K562 (cell line): ENCODE data around the gene C11orf52. TPM values are rescaled to one million over a fixed set of nuclear protein-coding genes. Genes with fewer than 3 reads are reported as not detected.

Source experiments
- BACH1 ChIP-seq: fragments of 200-800 bp; sonication (Bioruptor generic); IDR thresholded peaks from 2 replicates; pipeline ENCODE4 v1.6.1; 2016; ENCODE audit warnings: missing genetic modification characterization, missing compliant biosample characterization
- FOXJ3 ChIP-seq: sonication (generic); formaldehyde crosslinking; IDR thresholded peaks from 2 replicates; pipeline ENCODE4 v1.4.0; 2020; ENCODE audit warnings: mild to moderate bottlenecking, missing genetic modification reagents
- GABPB2 ChIP-seq: fragments of 250-450 bp; sonication (Bioruptor Pico); conservative IDR thresholded peaks from 2 replicates; pipeline ENCODE4 v1.5.1; 2021; ENCODE audit warnings: mild to moderate bottlenecking
- MTF1 ChIP-seq: fragments of 250-450 bp; sonication (Bioruptor Pico); IDR thresholded peaks from 2 replicates; pipeline ENCODE4 v1.9.0; 2021; ENCODE audit warnings: moderate library complexity, mild to moderate bottlenecking, inconsistent platforms, borderline replicate concordance
- NBN ChIP-seq: fragments of 450-650 bp; IDR thresholded peaks from 2 replicates; pipeline ENCODE4 v1.6.1; 2016; ENCODE audit warnings: low read depth, mild to moderate bottlenecking
- NR2C2 ChIP-seq, 2 experiments: fragments of 200-800 bp in 1 of 2; sonication (Bioruptor generic) in 1 of 2; sonication (generic) in 1 of 2; formaldehyde crosslinking in 1 of 2; IDR thresholded peaks; 2 replicates each; pipeline versions ENCODE4 v1.6.1 to v1.8.0; 2016 to 2022; ENCODE audit warnings: mild to moderate bottlenecking in 1 of 2, missing compliant biosample characterization in 1 of 2, missing genetic modification characterization in 1 of 2, missing genetic modification reagents in 1 of 2
- NUFIP1 ChIP-seq: fragments of 450-650 bp; IDR thresholded peaks from 2 replicates; pipeline ENCODE4 v1.6.1; 2018; ENCODE audit not compliant: partially characterized antibody
- ZNF76 ChIP-seq: fragments of 250-450 bp; sonication (Bioruptor Pico); IDR thresholded peaks from 2 replicates; pipeline ENCODE4 v1.4.0; 2020; ENCODE audit warnings: mild to moderate bottlenecking, moderate library complexity, borderline replicate concordance
- polyA plus RNA-seq, 8 experiments: library from polyadenylated mRNA; depleted of rRNA in 4 of 8; stranded (reverse) in 5 of 8; unstranded in 3 of 8; fragments of >200 nt; fragmentation: Nextera tagmentation in 2 of 8; fragmentation: Illumina TruSeq in 1 of 8; extraction: Ambion mirVana in 2 of 8; extraction: Trizol in 1 of 8; gene quantifications; 2 replicates each; pipeline versions ENCODE4 v1.2.1 to v1.2.3, GENCODE V29; 2011 to 2014; ENCODE audit warnings: inconsistent platforms in 1 of 8, missing spikeins in 1 of 8
- total RNA-seq, 7 experiments: library from RNA; depleted of rRNA in 6 of 7; stranded (reverse); fragments of >200 nt in 6 of 7; fragmentation: Illumina TruSeq in 2 of 7; extraction: Trizol in 2 of 7; gene quantifications; 2 replicates each; pipeline versions ENCODE4 v1.2.1 to v1.2.3, GENCODE V29; 2011 to 2021; ENCODE audit warnings: low replicate concordance in 1 of 7
- TF ChIP-seq, protein P1 (sequence below): sonication (generic); formaldehyde crosslinking; IDR thresholded peaks from 2 replicates; pipeline ENCODE4 v1.8.0; 2022; ENCODE audit warnings: mild to moderate bottlenecking, missing genetic modification reagents
- TF ChIP-seq, protein P2 (sequence below): fragments of 200-800 bp; sonication (Bioruptor generic); IDR thresholded peaks from 2 replicates; pipeline ENCODE4 v1.6.1; 2016; ENCODE audit warnings: missing genetic modification characterization, missing compliant biosample characterization
- TF ChIP-seq, protein P3 (sequence below): fragments of 200-800 bp; sonication (Bioruptor generic); IDR thresholded peaks from 2 replicates; pipeline ENCODE4 v1.6.1; 2017; ENCODE audit warnings: missing genetic modification characterization, missing compliant biosample characterization
- TF ChIP-seq, protein P4 (sequence below): fragments of 200-800 bp; sonication (Bioruptor generic); IDR thresholded peaks from 2 replicates; pipeline ENCODE4 v1.6.1; 2017; ENCODE audit warnings: missing genetic modification characterization, missing compliant biosample characterization
- TF ChIP-seq, protein P5 (sequence below): fragments of 450-650 bp; IDR thresholded peaks from 2 replicates; pipeline ENCODE4 v1.6.1; 2017; ENCODE audit warnings: antibody characterized with exemption, mild to moderate bottlenecking

C11orf52 gene
- total and polyA plus RNA-seq, 9 of the 15 experiments (the other 6 are each of a cell fraction or from before 2014, with no cell fraction given), result 0.29 to 2.9 (median 1.0) TPM

DNA sequence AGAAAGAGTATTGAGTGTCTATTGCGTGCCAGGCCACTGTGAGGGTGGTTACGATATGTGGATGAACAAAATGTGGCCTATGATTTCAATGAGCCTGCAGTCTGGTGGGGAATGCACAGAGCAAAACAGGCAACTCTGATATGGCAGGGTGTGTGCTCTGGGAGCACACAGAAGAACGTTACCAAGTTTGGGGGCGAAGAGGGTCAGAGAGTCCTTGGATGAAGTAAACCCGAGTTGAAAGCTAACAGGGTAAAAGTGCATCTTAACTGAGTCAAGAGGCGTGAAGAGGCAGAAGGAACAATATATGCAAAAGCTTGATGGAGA is 39.1 kb upstream of the C11orf52 start (continued):
- TF ChIP-seq, protein P1, sequence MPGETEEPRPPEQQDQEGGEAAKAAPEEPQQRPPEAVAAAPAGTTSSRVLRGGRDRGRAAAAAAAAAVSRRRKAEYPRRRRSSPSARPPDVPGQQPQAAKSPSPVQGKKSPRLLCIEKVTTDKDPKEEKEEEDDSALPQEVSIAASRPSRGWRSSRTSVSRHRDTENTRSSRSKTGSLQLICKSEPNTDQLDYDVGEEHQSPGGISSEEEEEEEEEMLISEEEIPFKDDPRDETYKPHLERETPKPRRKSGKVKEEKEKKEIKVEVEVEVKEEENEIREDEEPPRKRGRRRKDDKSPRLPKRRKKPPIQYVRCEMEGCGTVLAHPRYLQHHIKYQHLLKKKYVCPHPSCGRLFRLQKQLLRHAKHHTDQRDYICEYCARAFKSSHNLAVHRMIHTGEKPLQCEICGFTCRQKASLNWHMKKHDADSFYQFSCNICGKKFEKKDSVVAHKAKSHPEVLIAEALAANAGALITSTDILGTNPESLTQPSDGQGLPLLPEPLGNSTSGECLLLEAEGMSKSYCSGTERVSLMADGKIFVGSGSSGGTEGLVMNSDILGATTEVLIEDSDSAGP (CRISPR knock-in tag), result no peak
- TF ChIP-seq, protein P2, sequence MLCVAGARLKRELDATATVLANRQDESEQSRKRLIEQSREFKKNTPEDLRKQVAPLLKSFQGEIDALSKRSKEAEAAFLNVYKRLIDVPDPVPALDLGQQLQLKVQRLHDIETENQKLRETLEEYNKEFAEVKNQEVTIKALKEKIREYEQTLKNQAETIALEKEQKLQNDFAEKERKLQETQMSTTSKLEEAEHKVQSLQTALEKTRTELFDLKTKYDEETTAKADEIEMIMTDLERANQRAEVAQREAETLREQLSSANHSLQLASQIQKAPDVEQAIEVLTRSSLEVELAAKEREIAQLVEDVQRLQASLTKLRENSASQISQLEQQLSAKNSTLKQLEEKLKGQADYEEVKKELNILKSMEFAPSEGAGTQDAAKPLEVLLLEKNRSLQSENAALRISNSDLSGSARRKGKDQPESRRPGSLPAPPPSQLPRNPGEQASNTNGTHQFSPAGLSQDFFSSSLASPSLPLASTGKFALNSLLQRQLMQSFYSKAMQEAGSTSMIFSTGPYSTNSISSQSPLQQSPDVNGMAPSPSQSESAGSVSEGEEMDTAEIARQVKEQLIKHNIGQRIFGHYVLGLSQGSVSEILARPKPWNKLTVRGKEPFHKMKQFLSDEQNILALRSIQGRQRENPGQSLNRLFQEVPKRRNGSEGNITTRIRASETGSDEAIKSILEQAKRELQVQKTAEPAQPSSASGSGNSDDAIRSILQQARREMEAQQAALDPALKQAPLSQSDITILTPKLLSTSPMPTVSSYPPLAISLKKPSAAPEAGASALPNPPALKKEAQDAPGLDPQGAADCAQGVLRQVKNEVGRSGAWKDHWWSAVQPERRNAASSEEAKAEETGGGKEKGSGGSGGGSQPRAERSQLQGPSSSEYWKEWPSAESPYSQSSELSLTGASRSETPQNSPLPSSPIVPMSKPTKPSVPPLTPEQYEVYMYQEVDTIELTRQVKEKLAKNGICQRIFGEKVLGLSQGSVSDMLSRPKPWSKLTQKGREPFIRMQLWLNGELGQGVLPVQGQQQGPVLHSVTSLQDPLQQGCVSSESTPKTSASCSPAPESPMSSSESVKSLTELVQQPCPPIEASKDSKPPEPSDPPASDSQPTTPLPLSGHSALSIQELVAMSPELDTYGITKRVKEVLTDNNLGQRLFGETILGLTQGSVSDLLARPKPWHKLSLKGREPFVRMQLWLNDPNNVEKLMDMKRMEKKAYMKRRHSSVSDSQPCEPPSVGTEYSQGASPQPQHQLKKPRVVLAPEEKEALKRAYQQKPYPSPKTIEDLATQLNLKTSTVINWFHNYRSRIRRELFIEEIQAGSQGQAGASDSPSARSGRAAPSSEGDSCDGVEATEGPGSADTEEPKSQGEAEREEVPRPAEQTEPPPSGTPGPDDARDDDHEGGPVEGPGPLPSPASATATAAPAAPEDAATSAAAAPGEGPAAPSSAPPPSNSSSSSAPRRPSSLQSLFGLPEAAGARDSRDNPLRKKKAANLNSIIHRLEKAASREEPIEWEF (CRISPR knock-in tag), result peak; percentile 74; the same call in 1 of the 2 replicates
- TF ChIP-seq BACH1 (tag) (peak; percentile 25; the same call in 1 of the 2 replicates), NUFIP1 (no peak), NR2C2 (CRISPR knock-in tag; IDR thresholded peaks at IDR 0.05) (no peak), NR2C2 (tag; IDR thresholded peaks at IDR 0.05) (peak; percentile 18; the same call in 1 of the 2 replicates), NBN (no peak), ZNF76 (CRISPR knock-in tag) (no peak), MTF1 (CRISPR knock-in tag) (no peak), GABPB2 (CRISPR knock-in tag) (no peak), FOXJ3 (no peak)
- TF ChIP-seq, protein P3, sequence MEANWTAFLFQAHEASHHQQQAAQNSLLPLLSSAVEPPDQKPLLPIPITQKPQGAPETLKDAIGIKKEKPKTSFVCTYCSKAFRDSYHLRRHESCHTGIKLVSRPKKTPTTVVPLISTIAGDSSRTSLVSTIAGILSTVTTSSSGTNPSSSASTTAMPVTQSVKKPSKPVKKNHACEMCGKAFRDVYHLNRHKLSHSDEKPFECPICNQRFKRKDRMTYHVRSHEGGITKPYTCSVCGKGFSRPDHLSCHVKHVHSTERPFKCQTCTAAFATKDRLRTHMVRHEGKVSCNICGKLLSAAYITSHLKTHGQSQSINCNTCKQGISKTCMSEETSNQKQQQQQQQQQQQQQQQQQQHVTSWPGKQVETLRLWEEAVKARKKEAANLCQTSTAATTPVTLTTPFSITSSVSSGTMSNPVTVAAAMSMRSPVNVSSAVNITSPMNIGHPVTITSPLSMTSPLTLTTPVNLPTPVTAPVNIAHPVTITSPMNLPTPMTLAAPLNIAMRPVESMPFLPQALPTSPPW (CRISPR knock-in tag), result no peak
- TF ChIP-seq, protein P4, sequence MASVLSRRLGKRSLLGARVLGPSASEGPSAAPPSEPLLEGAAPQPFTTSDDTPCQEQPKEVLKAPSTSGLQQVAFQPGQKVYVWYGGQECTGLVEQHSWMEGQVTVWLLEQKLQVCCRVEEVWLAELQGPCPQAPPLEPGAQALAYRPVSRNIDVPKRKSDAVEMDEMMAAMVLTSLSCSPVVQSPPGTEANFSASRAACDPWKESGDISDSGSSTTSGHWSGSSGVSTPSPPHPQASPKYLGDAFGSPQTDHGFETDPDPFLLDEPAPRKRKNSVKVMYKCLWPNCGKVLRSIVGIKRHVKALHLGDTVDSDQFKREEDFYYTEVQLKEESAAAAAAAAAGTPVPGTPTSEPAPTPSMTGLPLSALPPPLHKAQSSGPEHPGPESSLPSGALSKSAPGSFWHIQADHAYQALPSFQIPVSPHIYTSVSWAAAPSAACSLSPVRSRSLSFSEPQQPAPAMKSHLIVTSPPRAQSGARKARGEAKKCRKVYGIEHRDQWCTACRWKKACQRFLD (CRISPR knock-in tag), result no peak; the same call in 1 of the 2 replicates
- TF ChIP-seq, protein P5, sequence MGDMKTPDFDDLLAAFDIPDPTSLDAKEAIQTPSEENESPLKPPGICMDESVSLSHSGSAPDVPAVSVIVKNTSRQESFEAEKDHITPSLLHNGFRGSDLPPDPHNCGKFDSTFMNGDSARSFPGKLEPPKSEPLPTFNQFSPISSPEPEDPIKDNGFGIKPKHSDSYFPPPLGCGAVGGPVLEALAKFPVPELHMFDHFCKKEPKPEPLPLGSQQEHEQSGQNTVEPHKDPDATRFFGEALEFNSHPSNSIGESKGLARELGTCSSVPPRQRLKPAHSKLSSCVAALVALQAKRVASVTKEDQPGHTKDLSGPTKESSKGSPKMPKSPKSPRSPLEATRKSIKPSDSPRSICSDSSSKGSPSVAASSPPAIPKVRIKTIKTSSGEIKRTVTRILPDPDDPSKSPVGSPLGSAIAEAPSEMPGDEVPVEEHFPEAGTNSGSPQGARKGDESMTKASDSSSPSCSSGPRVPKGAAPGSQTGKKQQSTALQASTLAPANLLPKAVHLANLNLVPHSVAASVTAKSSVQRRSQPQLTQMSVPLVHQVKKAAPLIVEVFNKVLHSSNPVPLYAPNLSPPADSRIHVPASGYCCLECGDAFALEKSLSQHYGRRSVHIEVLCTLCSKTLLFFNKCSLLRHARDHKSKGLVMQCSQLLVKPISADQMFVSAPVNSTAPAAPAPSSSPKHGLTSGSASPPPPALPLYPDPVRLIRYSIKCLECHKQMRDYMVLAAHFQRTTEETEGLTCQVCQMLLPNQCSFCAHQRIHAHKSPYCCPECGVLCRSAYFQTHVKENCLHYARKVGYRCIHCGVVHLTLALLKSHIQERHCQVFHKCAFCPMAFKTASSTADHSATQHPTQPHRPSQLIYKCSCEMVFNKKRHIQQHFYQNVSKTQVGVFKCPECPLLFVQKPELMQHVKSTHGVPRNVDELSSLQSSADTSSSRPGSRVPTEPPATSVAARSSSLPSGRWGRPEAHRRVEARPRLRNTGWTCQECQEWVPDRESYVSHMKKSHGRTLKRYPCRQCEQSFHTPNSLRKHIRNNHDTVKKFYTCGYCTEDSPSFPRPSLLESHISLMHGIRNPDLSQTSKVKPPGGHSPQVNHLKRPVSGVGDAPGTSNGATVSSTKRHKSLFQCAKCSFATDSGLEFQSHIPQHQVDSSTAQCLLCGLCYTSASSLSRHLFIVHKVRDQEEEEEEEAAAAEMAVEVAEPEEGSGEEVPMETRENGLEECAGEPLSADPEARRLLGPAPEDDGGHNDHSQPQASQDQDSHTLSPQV, result peak; percentile 75
